OCI-LY7 (cell line): ENCODE measurements around the gene APBB3.

ENCODE experiments used
- EZH2phosphoT487 ChIP-seq: fragments of 200-600 bp; sonication (generic); IDR thresholded peaks from 2 replicates; pipeline ENCODE4 v1.6.1; 2018; ENCODE audit warnings: low read depth, borderline replicate concordance, mild to moderate bottlenecking, mixed run types, antibody characterized with exemption, low read length, moderate library complexity, mixed read lengths
- TF ChIP-seq, protein P1 (sequence below): fragments of 200-600 bp; sonication (generic); conservative IDR thresholded peaks from 2 replicates; pipeline ENCODE4 v1.5.1; 2014; ENCODE audit warnings: mild to moderate bottlenecking, antibody characterized with exemption, low read length, moderate library complexity, mixed read lengths

DNA sequence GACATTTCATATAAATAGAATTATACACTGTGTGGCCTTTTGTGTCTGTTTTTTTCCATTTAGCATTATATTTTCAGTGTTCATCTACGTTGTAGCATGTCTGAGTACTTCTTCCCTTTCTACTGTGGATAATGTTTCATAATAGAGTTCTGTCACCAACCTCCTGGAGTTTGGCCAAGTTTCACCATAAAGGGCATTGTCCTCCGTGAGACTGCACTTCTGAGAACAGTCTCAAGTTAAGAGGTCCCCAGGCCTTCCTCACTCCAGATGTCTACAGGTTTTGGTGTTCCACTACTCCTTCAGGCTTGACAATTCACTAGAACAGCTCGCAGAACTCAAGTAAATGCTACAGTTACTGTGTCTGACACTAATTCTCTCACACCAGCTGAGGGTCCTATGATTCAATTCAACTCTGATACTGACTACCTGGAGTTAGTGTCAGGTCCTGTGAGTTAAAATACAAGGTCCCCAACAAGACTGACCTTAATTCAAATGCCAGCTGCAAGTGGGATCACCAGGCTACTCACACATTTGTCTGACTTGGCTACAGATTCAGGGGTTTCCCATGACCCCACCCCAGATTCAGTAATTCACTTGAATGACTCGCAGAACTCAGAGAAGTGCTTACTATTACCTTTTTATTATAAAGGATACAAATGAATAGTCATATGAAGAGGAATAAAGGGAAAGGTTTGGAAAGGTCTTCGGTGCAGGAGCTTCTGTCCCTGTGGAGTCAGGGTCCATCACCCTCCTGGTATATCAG lies 31.3 kb upstream of the APBB3 start:
- TF ChIP-seq, protein P1, sequence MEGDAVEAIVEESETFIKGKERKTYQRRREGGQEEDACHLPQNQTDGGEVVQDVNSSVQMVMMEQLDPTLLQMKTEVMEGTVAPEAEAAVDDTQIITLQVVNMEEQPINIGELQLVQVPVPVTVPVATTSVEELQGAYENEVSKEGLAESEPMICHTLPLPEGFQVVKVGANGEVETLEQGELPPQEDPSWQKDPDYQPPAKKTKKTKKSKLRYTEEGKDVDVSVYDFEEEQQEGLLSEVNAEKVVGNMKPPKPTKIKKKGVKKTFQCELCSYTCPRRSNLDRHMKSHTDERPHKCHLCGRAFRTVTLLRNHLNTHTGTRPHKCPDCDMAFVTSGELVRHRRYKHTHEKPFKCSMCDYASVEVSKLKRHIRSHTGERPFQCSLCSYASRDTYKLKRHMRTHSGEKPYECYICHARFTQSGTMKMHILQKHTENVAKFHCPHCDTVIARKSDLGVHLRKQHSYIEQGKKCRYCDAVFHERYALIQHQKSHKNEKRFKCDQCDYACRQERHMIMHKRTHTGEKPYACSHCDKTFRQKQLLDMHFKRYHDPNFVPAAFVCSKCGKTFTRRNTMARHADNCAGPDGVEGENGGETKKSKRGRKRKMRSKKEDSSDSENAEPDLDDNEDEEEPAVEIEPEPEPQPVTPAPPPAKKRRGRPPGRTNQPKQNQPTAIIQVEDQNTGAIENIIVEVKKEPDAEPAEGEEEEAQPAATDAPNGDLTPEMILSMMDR: no peak
- TF ChIP-seq EZH2phosphoT487: no peak
